NCI-H748 (cell line): ENCODE results near the gene IL1A.

ENCODE experiments used
- DNase-seq: peaks from one replicate; lab custom pipeline; 2025; ENCODE audit not compliant: unreplicated experiment; lab: John Stamatoyannopoulos, UW

Gene IL1A

DNA sequence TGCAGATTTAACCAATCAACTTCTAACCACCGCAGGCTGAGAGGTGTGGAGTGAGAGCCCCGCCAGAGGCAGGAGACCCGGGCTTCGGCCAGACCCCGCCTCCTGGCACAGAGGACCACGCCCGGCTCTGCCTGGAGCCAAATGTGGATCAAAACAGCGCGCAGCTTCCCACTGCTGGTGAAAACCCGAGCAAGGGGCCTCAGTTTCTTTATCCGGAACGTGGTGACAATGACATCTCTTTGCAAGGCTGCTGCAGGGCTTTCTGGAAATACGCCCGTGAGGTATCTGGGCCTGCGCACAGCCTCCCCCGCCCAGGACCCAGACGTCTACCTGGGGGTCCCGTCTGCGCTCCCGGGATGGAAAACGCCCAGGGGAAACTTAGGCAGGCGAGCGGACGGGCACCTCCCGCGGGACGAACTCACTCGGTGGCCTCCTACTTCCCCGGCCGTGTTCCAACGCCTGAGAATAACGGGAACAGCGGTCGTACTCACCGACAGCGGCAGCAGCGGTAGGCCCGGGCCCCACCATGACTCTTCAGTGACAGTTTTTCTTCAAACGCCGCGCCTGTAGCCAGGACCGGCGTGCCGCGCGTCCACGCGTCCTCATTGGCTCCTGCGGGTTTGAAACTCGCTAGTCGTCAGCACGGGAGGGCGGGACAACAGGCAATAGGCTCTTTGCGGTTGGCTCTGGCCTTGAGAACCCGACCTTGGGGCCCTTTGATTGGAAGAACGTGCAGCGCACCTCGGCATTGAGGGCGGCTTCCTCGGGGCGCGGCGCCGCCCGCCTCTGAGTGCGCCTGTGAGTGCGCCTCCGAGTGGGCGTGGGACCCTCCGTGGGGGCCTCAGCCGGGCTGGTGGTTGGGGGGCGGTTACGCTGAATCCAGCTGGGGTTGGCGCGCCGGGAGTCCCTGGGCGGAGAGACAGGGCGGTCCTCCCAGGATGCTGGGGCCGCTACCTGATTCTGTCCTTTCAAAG, 19.9 kb downstream of the IL1A start, which contains the start of gene CKAP2L:
CKAP2L (minus strand) TSS at position 539 of the 974 bp plus-strand sequence; CDS start at position 528, 11 bp downstream.
- peak; percentile 97 for DNase-seq

DNA sequence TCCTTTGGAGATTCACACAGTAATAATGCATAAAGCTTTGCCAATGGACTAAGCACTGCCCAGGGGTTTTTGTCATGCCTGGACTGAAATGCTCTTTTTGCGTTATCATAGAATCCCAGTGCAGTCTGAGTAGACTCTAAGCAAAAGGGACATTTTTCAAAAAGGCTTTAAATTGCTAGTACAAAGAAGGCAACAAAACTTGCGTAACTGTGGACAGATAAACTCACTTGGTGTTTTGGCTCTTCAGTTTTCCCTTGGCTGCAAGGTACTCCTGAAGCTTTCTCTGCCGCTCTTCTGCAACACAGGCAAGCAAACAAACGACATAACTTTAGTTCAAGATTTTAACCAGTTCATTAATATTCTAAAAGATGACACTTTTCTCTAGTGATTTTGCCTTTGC, 22.0 kb downstream of the IL1A start:
- DNase-seq, result no peak

DNA sequence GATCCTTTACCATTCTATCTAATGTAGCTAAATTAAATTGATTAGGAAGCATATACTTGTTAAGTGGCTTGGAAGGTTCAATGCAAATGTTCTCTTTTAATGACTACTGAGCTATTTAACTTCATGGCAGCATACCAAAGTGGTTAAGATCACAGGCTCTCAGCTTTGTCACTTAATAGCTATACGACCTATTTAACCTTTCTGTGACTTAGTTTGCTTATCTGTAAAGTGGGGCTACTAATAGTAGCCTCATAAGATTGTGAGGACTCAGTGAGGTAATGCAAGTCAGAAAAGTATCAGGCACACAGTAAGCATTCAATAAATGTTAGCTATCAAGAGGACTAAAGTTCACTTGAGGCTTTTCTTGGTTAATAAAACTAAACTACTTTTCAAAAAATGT, 24.1 kb downstream of the IL1A start:
- DNase-seq, result no peak

DNA sequence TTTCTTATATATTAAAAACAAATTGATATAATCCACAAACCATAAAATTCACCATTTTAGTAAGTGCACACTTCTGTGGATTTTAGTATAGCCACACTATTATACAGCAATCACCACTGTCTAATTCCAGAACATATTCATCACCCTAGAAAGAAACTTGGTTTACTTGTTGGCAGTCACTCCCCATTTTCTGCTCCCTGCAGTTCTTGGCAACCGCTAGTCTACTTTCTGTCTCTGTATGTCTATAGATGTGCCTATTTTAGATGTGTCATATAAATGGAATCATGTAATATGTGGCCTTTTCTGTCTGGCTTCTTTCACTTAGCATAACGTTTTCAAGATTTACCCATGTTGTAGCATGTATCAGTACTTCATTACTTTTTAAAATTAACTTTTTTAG, 25.6 kb downstream of the IL1A start:
- DNase-seq, result no peak

DNA sequence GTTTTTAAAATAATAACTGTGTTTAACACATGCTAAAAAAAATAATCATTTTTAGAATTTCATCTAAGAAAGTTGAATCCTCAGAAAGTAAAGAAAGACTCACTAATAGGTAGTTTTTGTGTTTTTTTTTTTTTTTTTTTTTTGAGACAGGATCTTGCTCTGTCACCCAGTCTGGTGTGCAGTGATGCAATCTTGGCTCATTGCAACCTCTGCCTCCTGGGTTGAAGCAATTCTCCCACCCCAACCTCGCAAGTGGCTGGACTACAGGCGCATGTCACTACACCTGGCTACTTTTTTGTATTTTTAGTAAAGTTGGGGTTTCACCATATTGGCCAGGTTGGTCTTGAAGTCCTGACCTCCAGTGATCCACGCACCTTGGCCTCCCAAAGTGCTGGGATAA, 27.0 kb downstream of the IL1A start:
- no peak for DNase-seq

DNA sequence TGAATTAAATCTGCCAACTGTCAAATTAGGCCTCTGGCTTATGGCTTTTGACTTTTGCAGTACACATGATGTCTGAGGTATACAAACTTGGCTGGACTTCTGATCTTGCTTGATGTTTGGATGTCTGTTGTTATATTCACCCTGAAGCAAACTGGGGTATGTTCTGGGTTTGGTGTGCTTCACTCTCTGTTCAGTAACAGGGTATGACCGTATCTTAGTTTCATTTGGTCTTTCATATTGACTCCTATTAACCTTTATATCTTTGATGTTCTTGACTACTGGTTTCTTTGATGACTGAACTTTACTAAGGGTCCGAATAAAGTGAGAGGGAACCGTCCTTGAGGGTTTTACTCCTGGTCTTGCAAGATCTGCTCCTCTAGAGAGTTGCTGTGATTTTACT, 28.1 kb downstream of the IL1A start:
- DNase-seq, result no peak

DNA sequence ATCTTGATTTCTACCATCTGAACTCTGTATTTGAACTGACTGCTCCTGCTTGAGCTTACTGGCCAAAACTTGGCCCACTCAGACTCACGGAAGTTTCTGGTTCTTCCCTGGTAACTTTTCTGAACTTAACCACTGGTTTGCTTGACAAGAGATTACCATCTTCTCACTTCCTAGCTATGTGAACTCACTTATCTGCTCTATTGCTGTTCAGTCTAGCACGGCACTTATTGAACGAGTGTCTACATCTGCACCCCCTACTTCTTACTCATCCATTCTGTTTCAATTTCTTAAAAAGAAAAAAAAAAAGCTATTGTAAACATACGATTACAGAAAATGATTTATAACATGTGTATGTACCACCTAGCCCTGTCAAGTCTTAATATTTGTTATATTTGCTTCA, 28.8 kb downstream of the IL1A start:
- no peak for DNase-seq

DNA sequence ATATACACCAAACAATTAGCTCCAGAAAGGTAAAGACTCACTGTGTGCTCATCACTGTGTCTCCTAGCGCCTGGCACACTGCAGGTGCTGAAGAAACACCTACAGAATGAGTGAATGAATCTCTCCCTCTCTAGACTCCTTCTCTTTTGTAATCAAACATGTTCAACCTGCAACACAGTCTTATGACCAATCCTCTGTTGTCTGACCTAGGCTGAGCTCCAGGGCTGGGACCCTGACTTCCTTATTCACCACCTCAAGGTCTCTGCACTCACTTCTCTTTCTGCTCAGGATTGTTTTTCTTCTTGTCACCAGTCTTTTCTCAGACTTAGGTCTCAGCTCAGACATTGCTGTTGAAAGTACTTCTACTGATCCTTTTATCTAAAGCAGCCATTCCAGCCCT, 29.7 kb downstream of the IL1A start:
- DNase-seq, result no peak

DNA sequence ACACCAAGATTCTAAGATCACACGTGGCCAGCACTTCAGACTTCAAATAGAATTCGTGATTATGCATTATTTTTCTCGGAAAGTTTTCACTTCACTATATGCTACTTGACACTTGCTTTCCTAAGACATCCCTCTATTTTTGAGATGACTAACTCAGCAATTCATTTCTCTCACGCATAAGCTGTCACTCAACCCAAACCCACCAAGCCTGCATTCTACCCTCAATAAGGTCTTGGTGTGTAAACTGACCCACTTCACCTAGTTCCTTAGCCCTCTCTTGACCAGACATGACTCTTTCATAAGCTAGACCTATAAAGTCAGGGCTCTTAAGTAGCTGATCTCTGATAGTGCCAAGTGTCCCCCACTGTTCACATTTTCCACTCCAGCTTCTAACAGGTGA, 31.6 kb downstream of the IL1A start:
- DNase-seq, result no peak

DNA sequence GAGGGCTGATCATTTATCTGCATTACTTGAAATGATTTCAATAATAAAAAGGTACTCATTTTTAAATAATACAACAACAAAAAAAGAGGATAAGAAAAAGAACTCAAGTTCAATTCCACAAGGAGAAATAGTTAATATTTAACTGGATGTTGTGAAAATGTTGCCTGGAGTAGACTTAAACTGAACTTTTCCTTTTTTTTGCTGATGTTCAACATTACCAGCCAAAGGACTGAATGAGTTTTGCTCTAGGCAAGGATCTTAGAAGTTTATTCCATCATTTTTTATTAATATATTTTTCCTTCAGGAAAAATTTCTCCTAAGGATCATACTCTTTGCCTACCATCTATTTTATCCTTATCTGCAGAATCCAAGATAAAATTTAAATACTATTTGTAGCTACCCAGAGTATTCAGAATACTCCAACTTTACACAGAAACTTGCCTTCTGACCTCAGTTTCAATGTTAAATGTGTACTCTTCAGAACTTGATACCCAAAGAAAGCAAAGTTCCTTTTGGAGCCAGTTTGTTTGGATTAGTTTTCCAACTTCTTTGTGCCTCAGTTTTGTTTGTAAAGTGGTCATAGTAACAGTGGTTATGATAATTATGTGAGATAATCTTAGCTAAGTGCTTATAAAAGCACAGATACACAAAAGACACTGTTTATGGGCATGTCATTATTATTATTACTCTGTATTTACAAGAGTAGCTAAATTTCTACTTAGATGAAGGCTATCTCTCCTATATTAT, 32.7 kb downstream of the IL1A start:
- DNase-seq, result no peak

DNA sequence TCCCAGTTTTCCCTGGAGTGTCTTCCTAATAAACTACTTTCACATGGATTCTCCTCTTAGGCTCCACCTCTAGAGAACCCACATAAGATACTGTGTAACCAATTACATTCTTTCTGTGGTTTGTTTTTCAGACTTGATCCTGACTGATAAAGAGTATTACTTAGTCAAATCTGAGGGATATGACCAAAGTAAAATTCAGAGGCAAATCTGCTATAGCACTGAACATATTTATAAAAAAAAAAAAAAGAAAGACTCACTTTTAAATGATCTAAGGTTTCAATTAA, 33.8 kb downstream of the IL1A start:
- DNase-seq, result no peak

DNA sequence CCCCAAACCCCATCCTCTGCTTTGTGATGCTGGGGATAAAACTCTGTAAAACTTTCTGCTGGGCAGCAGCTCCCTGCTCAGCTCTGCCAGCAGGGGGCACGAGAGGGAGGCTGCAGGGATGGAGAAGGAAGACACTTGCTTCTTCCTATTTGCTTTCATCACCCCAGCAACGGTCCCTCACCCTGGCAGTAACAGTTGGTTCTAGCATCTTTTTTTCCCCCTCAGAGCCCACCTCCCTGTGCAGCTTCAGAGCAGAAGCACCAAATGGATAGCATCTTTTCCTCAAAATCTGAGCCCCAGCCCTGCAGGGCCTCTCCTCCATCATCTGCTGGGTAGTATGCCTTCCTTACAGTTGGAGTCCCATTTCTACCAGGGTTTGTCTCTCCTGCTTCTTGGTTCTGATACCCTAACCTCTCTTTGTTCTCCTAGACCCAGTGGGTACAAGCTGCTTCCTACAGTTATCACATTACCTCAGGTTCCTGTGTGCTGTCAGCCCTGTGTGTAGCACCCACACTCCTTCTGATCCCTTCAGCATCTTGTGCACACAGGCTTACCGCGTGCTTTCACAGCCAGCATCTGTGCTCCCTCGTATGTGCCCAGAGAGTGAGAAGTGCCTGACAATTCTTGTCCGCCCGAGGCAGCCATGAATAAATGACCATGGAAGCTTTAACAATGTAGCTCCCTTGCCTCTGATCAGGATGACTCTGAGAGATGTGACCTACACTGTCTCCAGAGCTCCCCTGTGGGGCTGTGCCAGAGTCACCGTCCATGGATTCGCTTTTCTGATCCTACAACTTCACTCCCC, 34.3 kb downstream of the IL1A start:
- peak; percentile 58 for DNase-seq

DNA sequence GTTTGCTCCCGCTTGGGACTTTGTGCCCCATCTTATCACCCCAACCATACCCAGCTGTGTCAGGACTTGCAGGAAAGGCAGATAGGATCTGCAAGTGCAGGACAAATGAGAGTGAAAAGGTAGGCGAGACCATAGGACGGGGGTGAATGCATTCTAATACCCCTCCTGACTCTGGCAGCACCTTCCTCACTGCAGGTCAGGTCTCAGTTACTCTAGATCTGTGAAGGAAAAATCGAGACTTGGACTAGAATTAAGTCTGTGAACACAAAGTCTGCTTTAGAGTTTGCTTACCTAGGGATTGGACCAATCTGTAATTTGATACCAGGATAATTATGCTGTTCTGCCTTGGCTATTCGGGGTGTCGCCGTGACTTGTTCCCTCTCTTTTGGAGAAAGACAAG, 43.8 kb downstream of the IL1A start:
- no peak for DNase-seq

DNA sequence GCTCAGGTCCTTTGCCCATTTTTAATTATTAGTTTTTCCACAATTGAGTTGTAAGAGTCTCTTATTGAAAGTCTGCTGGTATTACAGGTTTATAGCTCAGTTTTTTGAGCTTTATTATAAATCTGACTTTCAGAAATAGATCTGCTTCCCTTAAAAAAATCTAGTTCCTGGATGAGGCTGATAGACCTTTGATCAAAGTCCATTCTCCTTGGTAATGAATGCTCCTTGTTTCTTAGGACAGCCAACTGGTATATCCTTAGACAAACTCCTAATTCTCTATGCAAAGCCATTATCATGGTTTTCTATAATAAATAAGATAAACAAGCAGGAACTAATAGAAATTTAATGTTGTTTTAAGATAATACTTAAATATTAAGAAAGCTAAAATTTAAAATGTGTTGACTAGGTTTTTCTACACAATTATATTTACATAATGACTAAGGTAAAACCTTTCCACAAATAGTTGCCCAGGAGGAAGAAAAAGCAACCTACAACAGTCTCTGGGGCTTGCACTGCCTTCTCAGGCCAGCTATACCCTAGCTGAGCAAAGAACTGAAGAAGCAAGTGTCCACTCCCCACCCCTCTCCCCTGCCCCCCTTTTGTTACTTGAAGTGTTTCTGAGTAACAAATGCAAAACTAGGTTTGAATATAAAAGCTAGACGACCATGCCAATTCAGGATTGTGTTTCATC, 46.6 kb downstream of the IL1A start:
- DNase-seq, result no peak

DNA sequence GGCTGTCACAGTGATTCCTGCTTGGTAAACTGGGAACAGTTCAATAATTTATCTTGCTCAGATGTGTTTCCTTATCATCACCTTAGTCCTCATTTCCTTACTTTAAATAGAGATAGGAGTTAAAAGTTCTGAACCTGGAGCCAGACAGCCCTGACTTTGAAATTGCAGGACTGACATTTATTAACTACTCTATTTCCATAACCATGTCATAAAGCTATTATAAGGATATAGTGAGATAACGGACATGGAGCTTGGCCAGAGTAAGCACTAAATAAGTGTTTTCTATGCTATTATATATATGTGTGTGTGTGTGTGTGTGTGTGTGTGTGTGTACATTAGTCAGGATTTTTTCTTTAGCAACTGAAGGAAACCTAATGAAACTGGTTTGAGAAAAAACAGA, 50.4 kb downstream of the IL1A start:
- DNase-seq, result no peak

DNA sequence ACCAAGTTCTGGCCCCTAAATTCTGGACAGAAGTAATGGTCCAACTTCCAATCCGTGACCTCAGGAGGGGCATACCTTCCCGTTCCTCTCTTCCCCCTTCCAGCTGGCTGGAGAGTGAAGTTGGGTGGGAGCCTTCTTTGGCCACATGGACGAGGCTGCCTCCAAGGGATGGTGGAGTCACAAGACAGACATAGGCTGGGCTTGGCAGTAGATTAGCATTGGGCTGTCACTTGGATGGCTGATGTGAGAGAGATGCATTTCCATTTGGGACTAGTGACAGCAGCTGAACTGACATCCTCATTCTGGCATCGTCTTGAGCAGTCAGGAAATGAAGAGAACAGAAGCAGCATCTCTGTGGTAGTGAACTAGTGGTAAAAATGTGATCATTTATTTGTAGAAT, 50.8 kb downstream of the IL1A start:
- DNase-seq, result no peak

DNA sequence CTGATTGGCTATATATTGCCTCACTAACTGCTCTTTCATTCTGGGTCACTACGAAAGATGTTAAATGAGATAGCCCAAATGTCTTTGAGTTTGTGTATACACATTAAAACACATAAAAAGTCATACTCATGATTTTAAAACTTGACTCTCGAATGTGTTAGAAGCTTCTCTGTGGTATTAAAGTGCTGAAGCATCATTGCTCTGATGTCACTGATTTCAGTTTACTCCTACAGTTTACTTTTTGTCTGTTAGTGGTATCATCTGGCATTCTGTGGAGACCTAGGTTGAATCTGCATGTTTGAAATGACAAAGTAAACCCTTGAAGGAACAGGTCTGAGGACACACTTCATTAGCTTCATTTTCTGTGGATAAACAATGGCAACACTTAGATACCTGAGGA, 52.8 kb downstream of the IL1A start:
- DNase-seq, result no peak

DNA sequence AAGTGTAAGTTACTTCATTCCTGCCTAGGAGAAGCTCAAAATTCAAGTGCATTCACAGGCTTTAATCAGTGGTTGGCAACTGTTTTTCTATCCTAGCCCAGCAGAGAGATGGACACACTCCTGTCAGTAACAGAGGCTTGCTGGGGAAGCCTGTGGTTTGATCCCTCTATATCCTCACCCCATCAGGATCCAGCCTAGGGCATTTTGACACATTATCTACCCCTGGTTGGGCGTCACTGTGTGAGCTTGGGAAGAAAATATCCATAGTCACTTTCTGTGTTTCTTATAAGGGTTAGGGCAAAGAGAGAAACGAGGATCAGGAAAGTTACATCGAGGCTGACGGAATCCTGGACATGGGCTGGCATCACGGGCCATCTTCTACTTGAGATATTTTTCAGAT, 53.5 kb downstream of the IL1A start:
- DNase-seq, result no peak

DNA sequence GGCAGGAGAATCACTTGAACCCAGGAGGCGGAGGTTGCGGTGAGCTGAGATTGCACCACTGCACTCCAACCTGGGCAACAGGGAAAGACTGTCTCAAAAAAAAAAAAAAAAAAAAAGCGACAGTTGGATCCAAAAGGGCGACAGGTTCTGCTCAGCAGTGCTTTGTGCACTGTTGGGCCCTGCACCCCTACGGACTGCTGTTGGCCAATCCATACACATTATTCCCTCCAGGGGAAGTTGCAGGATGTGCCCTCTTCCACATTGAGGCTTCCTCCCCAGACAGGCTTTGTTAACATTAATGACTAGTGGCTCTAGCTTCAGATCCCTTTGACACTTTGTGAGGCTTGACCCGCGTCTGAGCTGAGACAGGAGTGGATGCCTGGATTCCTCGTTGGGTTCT, 54.1 kb downstream of the IL1A start:
- DNase-seq, result no peak

DNA sequence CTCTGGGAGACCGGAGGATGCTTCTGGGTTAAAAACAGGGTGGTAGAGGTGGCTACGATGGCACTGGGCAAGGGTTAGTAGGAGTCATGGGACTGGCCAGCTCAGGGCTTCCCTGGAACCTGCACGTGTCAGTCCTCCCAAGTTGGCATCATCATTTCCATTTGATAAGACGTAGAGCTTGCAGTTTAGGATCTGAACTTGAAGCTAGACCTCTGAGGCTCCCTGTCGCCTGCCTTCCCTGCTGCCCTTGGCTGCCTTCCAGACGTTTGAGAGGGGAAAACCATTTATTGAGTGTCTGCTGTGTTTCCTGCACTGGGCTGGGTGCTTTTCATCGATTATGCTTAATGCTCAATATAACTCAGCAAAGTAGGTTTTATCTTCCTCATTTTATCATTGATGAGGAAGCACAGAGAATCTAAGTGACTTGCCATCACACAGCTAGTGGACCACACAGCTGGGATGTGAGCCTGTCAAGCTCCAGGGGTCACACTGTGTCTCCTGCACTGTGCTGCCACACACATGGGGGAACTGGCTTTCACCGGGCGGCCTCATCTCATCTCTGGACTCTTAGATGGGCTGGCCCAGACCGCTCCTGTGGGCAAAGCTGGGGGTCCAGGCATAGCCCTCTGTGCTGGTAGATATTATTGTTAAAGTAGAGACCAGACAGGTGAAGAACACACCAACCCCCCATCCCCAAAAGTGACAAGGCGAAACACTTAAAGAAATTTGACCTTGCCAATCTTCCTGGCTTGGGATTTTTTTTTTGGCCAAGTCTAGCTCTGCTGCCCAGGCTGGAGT, 55.7 kb downstream of the IL1A start:
- DNase-seq, result no peak
